HG03045 (cell line): ENCODE data around the gene GRK4.
"Not testable (repeated sequence)": the region's sequence is repeated elsewhere in the genome, so short reads cannot be mapped to it uniquely, and the experiment has no call there.

Source experiments
- ATAC-seq: cut with Tn5 transposase; IDR thresholded peaks from one replicate; pipeline ENCODE4 v1.9.1; 2021; ENCODE audit warnings: mild to moderate bottlenecking, moderate library complexity; ENCODE audit not compliant: unreplicated experiment

Gene GRK4

GRCh38 chr4:2941138-2942036, 22.0 kb upstream of the GRK4 start:
- no peak for ATAC-seq

- ATAC-seq = no peak
These were observed 21.3 kb upstream of the GRK4 start for GRCh38 chr4:2942037-2942531.

- no peak for ATAC-seq
These were observed 20.6 kb upstream of the GRK4 start for GRCh38 chr4:2942532-2943363.

- no peak for ATAC-seq
These were observed 19.8 kb upstream of the GRK4 start for GRCh38 chr4:2943364-2944090.

- no peak for ATAC-seq
These were observed 19.3 kb upstream of the GRK4 start for GRCh38 chr4:2944091-2944482.

- ATAC-seq = no peak
These were observed 18.5 kb upstream of the GRK4 start for GRCh38 chr4:2944586-2945526.

- ATAC-seq = not testable (repeated sequence)
These were observed 17.5 kb upstream of the GRK4 start for GRCh38 chr4:2945619-2946604.

GRCh38 chr4:2946812-2947600, 16.4 kb upstream of the GRK4 start:
- no peak for ATAC-seq

GRCh38 chr4:2947926-2948325, 15.4 kb upstream of the GRK4 start:
- no peak for ATAC-seq

- no peak for ATAC-seq
These were observed 14.2 kb upstream of the GRK4 start for GRCh38 chr4:2948895-2949781.

GRCh38 chr4:2949782-2950125, 13.6 kb upstream of the GRK4 start:
- ATAC-seq = no peak

- ATAC-seq = no peak
These were observed 13.0 kb upstream of the GRK4 start for GRCh38 chr4:2950221-2950989.

- ATAC-seq = no peak
These were observed 9.9 kb upstream of the GRK4 start for GRCh38 chr4:2953496-2953895.

- peak; percentile 60 for ATAC-seq
These were observed 8.8 kb upstream of the GRK4 start for GRCh38 chr4:2954358-2955185.
